HG02938 (cell line): Measurements from ENCODE around the gene TMEM221.

Experiments
- ATAC-seq: cut with Tn5 transposase; IDR thresholded peaks from one replicate; pipeline ENCODE4 v1.9.1; 2021; ENCODE audit warnings: mild to moderate bottlenecking, moderate library complexity; ENCODE audit not compliant: unreplicated experiment

The TMEM221 gene

DNA sequence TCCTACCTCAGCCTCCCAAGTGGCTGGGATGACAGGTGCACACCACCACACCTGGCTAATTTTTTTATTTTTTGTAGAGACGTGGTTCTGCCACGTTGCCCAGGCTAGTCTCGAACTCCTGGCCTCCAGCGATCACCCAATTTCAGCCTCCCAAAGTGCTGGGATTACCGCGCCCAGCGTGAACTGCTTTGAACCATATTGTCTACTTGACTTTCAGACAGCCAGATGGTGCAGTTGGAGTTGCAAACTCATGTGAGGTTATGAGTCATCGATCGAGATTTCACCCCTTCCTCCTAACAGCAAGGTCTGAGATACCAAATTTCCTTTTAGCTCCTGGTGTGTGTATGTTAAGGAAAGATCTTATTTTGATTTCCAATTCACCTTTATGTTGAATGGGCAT, 24.6 kb upstream of the TMEM221 start:
- ATAC-seq = no peak

DNA sequence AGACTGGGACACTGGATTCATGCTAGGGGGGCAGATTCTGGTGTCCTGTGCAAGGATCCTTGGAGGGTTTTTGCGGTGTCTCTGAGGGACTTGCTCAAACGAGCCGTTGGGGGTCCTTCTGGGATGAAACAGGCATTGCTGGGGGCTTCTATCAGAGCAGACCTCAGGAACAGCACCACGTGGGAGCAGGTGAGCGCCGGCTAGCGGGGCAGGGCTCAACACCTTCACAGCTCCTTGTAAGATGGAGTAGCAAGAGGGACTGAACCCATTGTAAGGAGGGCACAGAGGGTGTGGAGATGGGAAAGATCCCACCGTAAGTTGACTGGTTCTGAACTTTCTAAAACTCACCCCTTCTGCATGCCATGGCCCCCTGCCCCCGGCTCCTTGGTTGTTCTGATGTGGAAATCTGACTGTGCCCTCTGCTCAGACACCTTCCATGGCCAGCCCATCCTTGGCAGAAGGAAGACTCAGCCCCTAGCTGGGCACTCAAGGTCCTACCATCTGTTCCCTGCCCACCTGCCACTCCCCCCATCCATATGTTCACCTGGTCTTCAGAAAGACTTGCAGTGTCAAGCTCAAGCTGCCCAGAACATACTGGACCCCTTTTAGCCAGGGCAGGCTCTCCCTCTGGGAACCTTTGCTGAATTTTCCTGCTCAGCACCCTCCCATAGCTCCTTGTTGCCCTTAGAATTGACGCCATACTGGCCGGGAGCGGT, 23.1 kb upstream of the TMEM221 start:
- ATAC-seq = no peak

DNA sequence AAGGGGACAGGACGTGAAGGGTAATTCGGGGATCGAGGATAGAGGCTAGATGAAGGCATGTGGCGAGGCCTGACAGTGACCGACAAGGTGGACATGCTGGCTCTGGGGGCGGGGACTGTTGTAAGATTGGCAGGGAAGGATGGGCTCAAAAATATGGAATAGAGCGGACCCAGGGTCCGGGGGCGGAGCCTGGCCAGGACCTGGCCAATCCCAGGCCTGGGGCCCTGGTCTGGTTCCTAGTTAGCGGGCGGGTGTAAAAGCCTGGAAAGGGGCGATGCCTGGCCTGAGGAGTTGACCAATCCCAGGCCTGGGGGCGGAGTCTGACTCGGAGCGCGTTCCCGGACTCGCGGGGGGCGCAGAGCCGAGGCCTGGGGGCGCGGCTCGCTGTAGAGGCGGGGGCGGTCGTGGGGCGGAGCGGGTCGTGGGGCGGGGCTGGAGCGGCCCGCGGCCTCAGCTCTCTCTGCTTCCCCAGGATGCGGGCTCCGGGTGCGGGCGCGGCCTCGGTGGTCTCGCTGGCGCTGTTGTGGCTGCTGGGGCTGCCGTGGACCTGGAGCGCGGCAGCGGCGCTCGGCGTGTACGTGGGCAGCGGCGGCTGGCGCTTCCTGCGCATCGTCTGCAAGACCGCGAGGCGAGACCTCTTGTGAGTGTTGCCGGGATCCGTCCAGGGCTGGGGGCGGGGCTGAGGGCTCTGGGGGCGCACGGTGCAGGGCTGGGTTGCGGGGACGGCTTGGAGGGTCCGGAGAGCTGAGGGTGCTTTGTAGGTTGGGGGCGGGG, 21.8 kb upstream of the TMEM221 start, which contains the start of gene SLC27A1:
SLC27A1 (plus strand) TSS at position 457 of the 774 bp plus-strand sequence; CDS start at position 474, 17 bp downstream.
- peak; percentile 68 for ATAC-seq

GRCh38 chr19:17469481-17470067, 21.1 kb upstream of the TMEM221 start:
- peak; percentile 39 for ATAC-seq

DNA sequence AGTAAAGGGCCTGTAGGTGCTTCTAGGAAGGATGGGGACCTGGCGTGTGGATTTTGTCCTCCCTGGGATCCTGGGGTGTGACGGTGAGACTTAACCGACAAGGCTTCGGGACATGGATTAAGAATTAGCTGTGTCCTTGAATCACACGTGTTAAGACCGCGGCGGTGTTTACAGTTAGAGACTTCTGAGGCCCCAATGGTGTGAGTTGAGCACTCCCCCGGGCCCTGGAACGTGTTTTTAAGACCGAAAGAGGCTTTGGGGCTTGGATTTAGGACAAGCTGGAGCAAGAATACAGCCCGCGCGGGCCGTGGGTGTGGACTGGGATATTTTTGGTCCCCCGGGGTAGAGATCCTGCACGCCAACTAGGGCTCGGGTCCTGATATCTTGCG, 20.6 kb upstream of the TMEM221 start:
- ATAC-seq = no peak

DNA sequence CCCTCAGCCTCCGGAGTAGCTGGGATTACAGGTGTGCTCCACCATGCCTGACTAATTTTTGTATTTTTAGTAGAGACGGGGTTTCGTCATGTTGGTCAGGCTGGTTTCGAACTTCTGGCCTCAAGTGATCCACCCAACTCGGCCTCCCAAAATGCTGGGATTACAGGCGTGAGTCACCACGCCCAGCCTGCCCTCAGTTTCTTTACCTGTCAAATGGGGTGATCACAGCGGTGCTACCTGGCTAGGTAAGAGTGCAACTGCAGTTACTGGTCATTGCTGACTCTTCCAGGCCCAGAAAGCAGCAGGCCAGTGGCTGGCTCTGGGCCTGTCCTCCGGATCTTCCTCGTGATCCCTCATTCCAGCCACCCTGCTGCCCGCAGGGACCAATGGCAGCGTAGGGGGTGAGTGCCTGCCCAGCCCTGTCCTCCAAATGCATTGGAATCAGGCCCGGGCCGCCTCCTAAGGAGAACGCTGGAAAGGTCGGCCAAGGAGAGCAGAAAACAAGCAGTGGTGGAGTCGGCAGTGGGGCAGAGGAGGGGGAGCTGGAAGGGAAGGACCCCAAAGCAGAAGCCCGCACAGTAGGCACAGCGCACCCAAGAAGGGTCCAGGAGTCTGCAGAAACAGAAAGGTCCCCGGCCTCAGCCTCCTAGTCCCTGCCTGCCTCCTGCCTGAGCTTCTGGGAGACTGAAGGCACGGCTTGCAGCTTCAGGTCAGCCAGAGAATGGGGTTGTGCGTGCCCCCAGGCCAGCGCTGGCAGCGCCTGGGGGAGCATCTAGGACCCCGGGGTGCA, 20.0 kb upstream of the TMEM221 start:
- ATAC-seq = no peak

DNA sequence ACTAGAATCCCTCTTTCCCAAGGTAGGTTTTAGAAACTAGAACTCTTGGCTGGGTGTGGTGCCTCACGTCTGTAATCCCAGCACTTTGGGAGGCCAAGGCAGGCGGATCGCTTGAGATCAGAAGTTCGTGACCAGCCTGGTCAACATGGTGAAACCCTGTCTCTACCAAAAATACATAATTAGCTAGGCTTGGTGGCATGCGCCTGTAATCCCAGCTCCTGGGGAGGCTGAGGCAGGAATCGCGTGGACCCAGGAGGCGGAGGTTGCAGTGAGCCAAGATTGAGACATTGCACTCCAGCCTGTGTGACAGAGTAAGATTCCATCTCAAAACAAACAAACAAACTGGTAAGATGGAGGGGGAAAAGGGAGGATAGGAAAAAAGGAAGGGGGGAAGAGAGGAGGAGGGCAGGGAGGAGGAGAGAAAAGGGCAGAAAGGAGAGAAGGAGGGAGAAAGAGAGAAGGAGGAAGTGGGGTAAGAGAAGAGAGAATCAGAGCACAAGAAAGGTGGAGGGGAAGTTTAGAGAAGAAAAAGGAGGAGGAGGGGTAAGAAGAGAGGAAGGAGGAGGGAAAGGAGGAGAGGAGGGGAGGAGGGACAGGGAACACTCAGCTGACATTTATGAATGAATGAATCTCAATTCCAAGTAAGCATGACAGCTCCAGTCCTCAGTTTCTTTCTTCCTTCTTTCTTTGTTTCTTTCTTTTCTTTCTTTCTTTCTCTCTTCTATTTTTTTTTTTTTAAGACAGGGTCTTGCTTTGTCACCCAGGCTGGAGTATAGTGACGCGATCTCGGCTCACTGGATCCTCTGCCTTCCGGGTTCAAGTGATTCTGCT, 19.2 kb upstream of the TMEM221 start:
- no peak for ATAC-seq

DNA sequence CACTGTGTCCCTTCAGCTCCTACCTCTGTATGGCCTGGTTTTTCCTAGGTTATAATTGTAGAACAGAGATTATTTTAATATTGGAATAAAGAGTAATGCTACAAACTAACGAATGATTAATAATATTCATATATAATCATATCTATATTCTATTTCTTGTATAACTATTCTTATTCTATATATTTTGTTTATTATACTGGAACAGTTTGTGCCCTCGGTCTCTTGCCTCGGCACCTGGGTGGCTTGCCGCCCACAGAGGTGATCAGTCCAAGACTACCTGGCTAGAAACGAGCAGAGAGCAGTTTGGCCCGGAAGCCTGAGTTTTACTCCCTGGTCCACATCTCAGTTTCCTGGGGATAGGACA, 18.0 kb upstream of the TMEM221 start:
- no peak for ATAC-seq

DNA sequence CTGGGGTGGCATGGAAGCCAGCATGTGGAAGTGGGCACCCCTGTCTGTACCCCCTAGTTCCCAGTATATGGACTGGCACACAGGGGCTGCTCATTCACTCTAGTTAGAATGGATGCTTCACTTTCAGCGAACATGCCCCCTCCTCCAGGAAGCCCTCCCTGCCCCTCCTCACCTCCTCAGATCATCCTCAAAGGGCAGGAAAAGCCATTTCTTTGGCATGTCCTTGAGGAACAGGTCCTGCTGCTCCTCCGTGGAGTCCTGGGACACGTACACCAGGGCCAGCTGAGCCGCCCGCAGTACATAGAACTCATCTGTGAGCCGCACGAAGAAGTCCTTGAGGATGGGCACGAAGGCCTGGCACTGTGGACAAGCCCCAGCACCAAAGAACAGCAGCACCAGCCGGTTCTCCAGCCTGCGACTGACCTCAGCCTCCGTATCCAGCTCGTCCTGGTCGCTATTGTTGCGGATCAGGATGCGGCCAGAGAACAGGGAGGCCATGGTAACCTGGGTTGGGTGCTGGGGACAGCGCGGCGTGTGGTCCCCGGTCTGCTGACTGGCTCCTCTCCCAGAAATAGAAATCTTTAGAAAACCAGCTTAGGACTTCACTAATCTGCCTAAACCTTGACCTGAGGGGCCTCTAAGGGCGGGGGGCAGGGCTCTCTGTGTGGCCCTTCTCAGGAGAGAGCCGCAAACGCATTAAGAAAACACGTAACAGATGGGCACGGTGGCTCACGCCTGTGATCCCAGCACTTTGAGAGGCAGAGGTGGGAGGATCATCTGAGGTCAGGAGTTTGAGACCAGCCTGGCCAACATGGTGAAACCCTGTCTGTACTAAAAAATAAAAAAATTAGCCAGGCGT, 12.1 kb upstream of the TMEM221 start, which contains the start of gene NXNL1:
NXNL1 (minus strand) TSS at position 555 of the 859 bp plus-strand sequence; CDS start at position 498, 57 bp downstream.
- ATAC-seq = no peak

DNA sequence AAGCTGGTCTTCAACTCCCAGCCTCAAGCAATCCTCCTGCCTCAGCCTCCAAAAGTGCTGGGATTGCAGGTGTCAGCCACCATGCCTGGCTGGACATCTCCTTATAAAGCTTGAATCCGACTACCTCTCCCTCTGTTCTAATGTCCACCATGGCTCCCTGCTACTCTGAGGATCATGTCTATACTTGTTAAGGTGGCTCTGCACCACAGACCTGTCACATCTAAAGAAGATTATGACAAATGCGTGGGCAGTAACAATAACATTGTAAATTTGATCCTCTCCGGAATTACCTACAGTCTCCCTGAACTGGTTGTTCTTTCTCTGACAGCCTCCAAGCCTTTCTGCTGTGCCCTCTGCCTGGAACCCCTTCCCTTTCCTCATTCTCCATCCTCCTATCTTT, 10.5 kb upstream of the TMEM221 start:
- ATAC-seq = no peak

DNA sequence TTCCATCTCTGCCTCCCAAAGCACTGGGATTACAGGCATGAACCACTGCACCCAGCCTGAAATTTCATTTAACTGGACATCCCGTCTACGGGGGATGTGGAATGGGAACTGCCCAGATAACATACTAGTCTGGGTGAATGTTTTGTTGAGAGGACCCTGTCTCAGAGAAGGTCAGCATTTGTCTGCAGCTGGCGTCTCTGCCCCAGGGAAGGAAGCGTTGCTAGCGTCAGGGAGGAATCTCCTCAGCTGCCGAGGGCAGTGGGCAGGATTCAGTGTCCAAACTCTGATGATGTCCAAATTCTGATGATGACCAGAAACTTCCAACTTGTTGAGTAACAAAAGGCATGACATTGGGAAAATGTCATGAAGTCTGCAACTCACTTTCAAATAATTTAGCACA, 9.1 kb upstream of the TMEM221 start:
- ATAC-seq = no peak

DNA sequence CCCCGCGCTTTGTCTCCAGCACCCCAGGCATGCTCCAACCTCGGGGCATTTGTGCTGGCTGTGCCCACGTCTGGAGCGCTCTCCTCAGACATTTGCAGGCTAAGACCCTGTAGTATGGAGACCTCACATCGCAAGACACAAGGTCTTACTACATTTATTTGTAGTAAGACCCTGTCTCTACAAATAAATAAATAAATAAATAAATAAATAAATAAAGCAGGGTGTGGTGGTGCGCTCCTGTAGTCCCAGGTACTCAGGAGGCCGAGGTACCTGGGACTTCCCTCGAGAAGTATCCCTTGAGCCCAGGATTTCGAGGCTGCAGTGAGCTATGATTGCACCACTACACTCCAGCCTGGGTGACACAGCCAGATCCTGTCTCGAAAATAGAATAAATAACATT, 7.7 kb upstream of the TMEM221 start:
- no peak for ATAC-seq

GRCh38 chr19:17455308-17456123, 7.0 kb upstream of the TMEM221 start:
- ATAC-seq = no peak

GRCh38 chr19:17454576-17455071, 6.2 kb upstream of the TMEM221 start:
- ATAC-seq = no peak

DNA sequence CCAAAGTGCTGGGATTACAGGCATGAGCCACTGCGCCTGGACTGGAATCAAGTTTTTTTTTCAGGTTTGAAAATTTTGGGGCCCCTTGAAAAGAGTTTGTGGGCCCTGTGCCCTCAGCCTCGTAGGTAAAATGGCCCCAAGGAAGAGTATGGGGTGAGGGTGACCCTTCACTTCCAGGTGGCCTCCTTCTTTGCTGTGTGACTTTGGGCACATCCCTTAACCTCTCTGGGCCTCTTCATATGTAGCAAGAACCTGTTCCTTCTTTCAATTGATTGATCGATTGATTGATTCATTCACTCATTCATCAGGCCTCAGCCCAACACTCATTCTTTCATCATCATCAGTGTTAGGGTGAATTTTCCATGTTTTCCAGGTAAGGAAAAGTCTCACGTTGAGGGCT, 3.4 kb upstream of the TMEM221 start:
- ATAC-seq = no peak

- no peak for ATAC-seq
Measured at GRCh38 chr19:17450264-17451075, 2.0 kb upstream of the TMEM221 start.

DNA sequence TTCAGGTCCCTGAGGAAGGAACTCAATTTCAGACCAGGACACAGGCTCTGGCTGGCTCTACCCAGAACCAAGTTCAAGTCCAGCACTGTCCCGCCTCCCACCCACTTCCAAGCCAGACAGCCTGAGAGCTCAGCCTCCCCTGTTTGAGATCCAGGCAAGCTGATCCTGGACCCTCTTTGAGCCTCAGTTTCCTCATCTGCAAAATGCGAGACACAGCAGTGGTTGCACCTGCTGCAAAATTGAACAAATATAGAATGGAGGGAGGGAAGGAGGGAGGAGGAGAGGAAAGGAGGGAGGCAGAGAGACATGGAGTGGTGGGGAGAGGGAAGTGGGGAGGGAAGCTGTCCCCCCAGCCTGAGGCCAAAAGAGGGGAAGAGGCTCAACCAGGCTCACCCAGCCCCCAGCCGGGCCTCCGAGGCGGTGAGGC, 751 bp downstream of the TMEM221 start:
- ATAC-seq = no peak
